Testis (tissue), 2 donors: ENCODE measurements around the gene KCTD20.

ENCODE experiments used
- CTCF ChIP-seq, 3 experiments: fragments of 450-650 bp in 2 of 3; fragments of 200-600 bp in 1 of 3; sonication (generic) in 1 of 3; IDR thresholded peaks; one replicate each; pipeline ENCODE4 v1.5.1; 2016 to 2019; ENCODE audit warnings: antibody characterized with exemption in 3 of 3, mild to moderate bottlenecking in 2 of 3, moderate library complexity in 1 of 3
- POLR2A ChIP-seq: fragments of 450-650 bp; IDR thresholded peaks from one replicate; pipeline ENCODE4 v1.6.1; 2017; ENCODE audit warnings: antibody characterized with exemption, mild to moderate bottlenecking, moderate library complexity

DNA sequence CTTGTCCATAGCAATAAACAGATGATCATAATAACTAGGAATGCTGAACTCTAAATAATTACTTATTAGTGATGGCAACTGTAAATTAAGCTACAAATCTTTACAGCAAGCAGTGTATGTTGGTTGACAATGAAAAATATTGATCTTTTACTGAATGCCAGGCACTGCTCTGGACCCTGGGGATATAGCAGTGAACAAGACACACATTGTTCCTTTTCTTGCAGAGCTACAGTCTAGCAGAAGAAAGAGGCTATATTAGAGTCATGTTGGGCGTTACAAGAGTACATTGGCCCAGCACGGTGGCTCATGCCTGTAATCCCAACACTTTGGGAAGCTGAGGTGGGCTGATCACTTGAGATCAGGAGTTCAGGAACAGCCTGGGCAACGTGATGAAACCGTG is 11.6 kb upstream of the KCTD20 start:
- TF ChIP-seq CTCF (IDR thresholded peaks at IDR 0.05) (no peak), POLR2A (no peak)
